ENCODE measurements around the gene MAP3K5.

Gene MAP3K5

DNA sequence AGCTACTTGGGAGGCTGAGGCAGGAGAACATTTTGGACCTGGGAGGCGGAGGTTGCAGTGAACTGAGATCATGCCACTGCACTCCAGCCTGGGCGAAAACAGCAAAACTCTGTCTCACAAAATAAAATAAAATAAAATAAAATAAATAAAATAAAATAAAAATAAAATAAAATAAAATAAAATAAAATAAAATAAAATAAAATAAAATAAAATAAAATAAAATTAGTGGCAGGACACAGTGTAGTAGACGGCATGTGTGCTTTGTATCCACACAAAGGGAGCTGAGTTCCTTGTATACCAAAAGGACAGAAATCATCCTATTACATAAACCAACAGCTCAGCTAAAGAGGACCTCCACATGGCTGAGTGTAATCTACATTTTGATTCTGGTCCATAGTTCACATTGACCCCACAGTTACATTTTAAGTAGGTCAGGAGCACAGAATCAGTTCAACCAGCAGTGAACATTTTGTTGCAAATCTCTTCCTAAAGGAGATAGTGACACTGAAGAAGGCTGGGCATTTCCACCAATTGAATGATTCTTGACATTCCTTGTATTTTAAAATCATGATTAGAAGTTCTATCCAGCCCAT is 150.3 kb downstream of the MAP3K5 start:
- no peak for DNase-seq

GRCh38 chr6:136641166-136641565 is 151.1 kb downstream of the MAP3K5 start:
- no peak for DNase-seq

DNA sequence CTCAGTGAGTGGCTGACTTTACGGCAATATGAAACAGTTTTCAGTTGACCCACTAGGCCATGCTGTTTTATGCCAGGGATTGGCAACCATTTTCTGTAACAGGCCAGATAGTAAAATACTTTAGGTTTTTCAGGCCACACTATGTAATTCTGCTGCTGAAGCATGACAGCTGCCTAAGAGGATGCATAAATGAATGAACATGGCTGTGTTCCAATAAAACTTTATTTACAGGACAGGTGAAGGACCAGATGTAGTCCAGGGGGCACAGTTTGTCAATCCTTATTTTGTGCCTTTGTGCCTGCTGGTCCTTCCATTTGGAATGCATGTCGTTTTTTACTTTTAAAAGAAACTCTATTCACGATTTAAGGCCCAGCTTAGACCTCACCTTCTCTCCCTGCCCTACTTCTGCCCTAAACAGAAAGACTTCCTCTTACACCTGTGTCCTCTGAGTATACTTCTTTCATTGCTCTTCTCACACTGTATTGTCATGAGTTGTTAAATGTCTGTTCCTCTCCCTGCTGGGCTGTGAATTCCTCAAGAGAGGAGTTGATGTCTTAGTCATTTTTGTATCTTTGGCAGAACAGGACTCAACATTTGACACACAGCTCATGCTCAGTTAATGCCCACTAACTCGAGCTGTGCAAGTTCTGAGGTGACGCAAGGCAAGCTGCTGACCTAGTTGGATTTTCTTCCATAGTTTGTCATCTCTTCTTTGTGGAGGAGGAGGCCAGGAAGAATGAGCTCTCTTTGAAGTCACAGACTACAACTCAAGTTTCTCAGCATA is 152.0 kb downstream of the MAP3K5 start:
- no peak for DNase-seq

DNA sequence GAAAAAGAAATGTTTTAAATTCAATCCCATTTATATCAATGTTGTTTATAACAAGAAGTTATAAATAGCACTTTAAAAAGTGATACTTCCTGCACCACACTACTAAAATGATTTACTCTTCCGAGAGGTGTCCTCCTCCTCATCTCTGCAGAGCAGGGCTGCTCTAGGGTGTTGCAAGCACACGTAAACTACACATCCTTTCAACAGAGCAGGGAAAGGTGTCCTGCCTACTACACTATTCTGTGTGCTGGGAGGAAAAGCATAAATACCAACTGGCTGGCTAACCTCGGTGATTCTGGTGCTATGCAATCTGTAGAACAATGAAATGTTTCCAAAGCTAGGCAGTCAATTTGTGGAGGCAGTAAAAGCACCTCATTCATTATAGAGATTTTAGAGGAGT is 152.6 kb downstream of the MAP3K5 start:
- DNase-seq, result no peak

GRCh38 chr6:136635615-136636014 is 156.7 kb downstream of the MAP3K5 start:
- DNase-seq, result no peak

DNA sequence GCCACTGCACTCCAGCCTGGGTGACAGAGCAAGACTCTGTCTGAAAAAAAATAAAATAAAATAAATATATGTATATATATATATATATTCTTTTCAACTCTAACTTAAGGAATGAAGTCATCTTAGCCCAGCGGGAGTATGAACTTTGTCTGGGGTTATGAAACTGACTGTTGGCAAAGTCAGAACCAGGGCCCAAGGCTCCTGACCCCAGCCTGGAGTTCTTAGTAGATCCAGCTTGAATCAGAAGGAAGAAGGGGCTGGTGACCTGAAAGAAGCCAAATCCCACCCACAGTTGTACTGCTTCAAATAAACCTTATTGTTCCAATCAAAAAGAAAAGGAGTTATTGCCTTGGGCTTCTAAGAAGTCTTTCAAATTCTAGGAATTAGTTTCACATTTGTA is 158.9 kb downstream of the MAP3K5 start:
- DNase-seq, result no peak

GRCh38 chr6:136628996-136629395 is 163.3 kb downstream of the MAP3K5 start:
- DNase-seq, result no peak

- no peak for DNase-seq
These were observed 165.1 kb downstream of the MAP3K5 start for GRCh38 chr6:136627191-136627590.

DNA sequence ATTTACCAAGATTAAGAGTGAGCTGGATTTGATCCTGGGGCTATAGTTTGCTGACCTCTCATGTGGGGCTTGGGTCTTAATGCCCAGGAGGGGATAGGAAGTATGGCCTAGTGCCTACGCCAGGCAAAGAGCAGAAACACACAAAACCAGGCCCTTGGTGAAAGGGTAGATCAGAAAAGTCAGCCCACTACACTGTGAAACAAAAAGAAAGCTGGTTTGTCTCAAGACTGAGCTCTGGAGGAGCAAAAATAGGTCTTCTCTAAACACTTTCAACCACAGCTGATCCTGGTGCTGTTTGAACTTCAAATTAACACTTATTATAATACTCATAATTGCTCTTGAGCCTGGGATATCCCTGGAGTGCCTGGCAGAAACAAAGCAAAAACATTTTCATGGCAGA is 167.0 kb downstream of the MAP3K5 start:
- DNase-seq, result no peak

GRCh38 chr6:136624347-136624746 is 167.9 kb downstream of the MAP3K5 start:
- DNase-seq, result no peak

DNA sequence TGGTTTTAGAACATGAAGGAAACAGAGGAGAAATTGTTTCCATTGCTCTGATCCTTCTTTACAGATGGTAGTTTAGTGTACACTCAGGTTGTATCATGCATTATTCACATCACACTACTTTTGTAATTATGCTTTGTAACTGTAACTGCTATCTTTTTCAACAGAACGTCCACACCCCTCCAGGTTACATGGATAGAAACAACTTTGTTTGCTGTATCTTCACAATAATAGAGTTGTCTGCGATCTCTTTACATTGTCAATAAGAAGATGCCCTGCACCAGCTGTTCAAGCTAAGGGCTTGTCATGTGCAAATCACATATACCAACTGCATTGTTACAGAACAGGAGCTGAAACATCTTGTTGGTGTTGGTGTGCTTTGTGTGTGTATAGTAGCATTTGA is 174.2 kb downstream of the MAP3K5 start:
- DNase-seq, result no peak

DNA sequence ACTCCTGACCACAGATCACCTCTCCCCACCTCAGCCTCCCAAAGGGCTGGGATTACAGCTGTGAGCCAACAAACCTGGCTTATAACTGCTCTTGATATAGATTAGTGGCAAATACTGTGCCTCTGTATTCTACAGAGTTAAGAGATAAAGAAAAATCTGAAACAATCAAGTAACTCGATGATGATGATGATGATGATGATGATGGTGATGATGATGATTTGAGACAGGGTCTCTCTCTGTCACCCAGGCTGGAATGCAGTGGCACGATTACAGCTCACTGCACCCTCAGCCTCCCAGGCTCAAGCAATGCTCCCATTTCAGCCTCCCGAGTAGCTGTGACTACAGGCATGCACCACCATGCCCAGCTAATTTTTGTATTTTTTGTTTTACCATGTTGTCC is 175.8 kb downstream of the MAP3K5 start:
- DNase-seq, result no peak

- DNase-seq, result no peak
These were observed 177.3 kb downstream of the MAP3K5 start for GRCh38 chr6:136614994-136615393.

GRCh38 chr6:136614350-136614749 is 177.9 kb downstream of the MAP3K5 start:
- no peak for DNase-seq

- DNase-seq, result no peak
These were observed 178.8 kb downstream of the MAP3K5 start for GRCh38 chr6:136613477-136613876.

DNA sequence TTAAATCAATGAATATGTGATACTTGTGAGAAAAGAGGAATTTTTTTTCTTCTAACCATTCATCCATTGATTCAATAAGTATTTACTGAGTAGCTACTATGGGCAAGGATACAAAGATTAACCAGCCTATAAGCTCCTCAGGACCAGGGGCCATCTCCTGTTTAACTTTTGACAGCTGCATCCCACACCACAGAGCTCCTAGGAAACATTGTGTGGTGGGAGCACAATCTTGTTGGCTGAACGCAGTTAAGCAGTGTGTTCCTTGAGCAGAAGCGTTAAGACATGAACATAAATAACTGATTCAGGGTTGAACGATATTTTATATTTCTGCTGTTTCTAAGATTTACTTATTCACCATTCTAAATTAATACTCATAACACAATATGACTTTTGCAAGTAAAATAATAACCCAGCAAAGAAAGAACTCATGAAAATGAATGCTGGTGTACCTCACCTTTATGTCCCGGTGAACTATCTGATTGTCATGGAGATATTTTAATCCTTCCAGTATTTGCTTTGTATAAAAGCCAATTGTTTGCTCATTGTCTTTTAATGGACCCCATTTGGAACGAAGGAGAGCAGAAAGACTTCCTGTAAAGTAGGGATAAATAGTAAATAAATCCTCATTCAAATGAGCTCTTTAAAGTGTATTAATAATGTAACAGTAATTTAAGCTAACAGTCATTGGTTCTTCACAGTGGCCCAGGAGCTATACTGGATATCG is 179.4 kb downstream of the MAP3K5 start:
- DNase-seq, result no peak

DNA sequence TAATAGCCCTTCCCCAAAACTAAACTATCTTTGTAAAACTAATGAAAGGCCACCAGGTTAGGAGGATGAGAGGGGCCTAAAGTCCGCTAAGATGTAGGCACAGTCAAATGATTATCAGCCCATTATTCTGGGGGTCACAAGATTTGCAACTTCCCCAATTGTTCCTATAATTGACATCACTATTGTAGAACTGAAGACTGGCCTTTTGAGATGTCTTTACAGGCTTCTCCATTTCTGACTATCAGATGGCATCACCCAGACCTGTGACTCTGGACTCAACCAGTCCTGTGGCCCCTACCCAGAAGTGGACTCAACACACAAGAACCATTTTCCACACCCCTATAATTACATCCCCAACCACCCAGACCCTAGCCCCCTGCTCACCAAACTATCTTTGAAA is 180.5 kb downstream of the MAP3K5 start:
- no peak for DNase-seq

- DNase-seq, result no peak
These were observed 181.1 kb downstream of the MAP3K5 start for GRCh38 chr6:136611133-136611532.

- DNase-seq, result no peak
These were observed 182.2 kb downstream of the MAP3K5 start for GRCh38 chr6:136609873-136610706.

DNA sequence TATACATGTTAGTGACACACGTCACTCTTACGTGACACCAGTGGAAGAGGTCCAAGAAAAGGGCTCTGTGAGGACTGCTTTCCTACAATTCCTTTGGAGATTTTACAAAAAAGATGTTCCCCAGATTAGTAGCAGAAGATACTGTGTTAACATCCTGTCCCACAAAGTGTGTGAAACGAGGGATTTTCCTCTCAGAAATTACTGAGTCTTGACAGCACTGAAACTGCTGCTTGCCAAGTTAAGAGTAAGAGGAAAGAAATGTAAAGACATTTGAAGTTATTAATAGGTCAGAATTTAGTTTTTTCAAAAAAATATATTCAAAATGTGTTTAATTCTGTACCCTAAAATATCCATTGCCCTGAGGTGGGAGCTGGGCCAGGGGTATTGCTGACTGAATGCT is 183.3 kb downstream of the MAP3K5 start:
- no peak for DNase-seq

DNA sequence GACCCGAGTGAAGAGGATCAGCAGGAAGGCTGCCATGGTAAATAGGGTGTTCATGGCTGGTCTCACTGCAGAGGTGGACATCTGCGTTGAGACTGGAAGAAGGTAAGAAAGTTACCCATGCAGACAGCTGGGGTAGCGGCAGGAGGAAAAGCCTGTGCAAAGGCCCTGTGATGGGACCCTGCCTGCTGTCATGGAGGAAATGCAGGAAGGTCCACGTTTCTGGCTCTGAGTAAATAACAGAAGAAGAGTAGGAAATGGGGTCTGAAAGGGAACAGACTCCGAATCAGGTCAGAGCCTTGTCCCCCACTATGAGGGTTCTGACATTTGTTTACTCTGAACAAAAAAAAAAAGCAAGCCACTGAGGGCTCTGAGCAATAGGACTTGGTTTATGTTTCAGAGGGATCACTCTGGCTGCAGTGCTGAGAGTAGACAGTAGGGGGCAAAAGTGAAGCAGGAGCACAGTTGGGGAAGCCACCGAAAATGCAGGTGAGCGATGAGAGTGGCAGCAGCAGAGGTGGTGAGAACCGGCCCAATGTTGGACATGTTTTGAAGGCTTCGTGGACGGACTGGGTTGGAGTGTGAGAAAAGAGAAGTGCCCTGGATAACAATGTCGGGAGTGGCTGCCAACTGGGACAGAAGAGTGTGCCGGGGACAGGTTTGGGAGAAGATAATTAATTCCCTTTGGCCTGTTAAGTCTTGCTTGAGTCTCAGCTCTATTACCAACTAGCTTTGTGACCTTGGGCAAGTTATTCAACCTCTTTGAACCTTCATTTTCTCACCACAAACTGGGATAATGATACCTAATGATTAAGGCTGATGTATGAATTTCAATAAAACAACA is 184.1 kb downstream of the MAP3K5 start:
- peak; percentile 2 for DNase-seq

DNA sequence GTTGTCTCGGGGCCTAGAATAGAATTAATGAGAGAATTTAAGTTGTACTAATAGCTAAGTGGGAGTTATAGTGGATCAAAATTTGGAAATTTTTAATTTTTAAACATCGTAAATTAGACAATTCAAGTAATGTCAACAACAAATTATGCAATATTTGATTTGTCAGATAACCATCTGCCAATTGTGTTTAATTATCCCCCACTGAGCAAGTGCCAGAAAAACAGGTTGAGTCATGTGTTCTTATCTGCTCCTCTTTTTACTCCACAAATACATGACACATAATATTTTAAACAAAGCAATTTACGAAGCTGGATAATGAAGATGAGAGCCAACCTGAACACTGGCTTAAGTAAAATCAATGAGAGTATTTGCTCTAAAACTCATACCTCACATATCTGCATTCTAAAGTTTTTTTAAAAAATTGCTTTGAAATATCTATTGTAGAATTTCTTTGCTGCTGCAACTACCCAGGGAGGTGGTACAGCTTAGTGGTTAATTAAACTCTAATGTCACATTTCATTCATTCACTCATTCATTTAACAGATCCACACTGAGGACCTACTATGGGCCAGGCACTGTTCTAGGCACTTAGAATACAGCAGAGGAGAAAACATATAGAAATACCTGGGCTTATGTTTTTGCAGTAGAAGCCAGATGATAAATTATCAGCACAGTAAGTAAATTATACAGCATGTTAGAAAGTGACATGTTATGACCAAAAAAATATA is 184.9 kb downstream of the MAP3K5 start:
- DNase-seq, result no peak
